NCI-H510A treated with DMSO at 0.1 percent for 48 hours (cell line): ENCODE results near the gene CA10.

Source experiments
- DNase-seq: peaks from one replicate; lab custom pipeline; 2025; lab: John Stamatoyannopoulos, UW

CA10 gene

GRCh38 chr17:51948128-51948527 lies 210.4 kb downstream of the CA10 start:
- DNase-seq, result peak; percentile 72

- peak; percentile 66 for DNase-seq
Observed at GRCh38 chr17:51947160-51947735, 211.3 kb downstream of the CA10 start.

GRCh38 chr17:51946311-51946710 lies 212.2 kb downstream of the CA10 start:
- no peak for DNase-seq

GRCh38 chr17:51941272-51941671 lies 217.2 kb downstream of the CA10 start:
- DNase-seq, result peak; percentile 52

- no peak for DNase-seq
Observed at GRCh38 chr17:51937264-51937663, 221.2 kb downstream of the CA10 start.

GRCh38 chr17:51935477-51935876 lies 223.0 kb downstream of the CA10 start:
- no peak for DNase-seq

GRCh38 chr17:51933647-51934046 lies 224.9 kb downstream of the CA10 start:
- DNase-seq, result no peak

- DNase-seq, result no peak
Observed at GRCh38 chr17:51926448-51926847, 232.1 kb downstream of the CA10 start.

GRCh38 chr17:51921500-51921899 lies 237.0 kb downstream of the CA10 start:
- DNase-seq, result no peak

GRCh38 chr17:51914577-51914976 lies 243.9 kb downstream of the CA10 start:
- DNase-seq, result no peak

GRCh38 chr17:51913491-51914205 lies 244.9 kb downstream of the CA10 start:
- no peak for DNase-seq

GRCh38 chr17:51912939-51913338 lies 245.6 kb downstream of the CA10 start:
- DNase-seq, result no peak

- no peak for DNase-seq
Observed at GRCh38 chr17:51911237-51911636, 247.3 kb downstream of the CA10 start.

- DNase-seq, result no peak
Observed at GRCh38 chr17:51909971-51910370, 248.5 kb downstream of the CA10 start.

GRCh38 chr17:51908841-51909537 lies 249.5 kb downstream of the CA10 start:
- no peak for DNase-seq

- no peak for DNase-seq
Observed at GRCh38 chr17:51907041-51907440, 251.5 kb downstream of the CA10 start.

- DNase-seq, result no peak
Observed at GRCh38 chr17:51904379-51904778, 254.1 kb downstream of the CA10 start.

GRCh38 chr17:51901242-51901641 lies 257.3 kb downstream of the CA10 start:
- no peak for DNase-seq

- DNase-seq, result no peak
Observed at GRCh38 chr17:51891936-51892335, 266.6 kb downstream of the CA10 start.

GRCh38 chr17:51890710-51891109 lies 267.8 kb downstream of the CA10 start:
- DNase-seq, result no peak

- DNase-seq, result no peak
Observed at GRCh38 chr17:51888816-51889215, 269.7 kb downstream of the CA10 start.

GRCh38 chr17:51876986-51877385 lies 281.5 kb downstream of the CA10 start:
- DNase-seq, result no peak

- DNase-seq, result no peak
Observed at GRCh38 chr17:51873302-51873701, 285.2 kb downstream of the CA10 start.
